CD4-positive, alpha-beta T cell (primary cell): ENCODE results near the gene BSDC1. TPM values are rescaled to one million over a fixed set of nuclear protein-coding genes. Genes with fewer than 3 reads are reported as not detected.
"Not testable (repeated sequence)": the region's sequence is repeated elsewhere in the genome, so short reads cannot be mapped to it uniquely, and the experiment has no call there.

Experiments used
- ATAC-seq: fragments of 200-7000 bp; cut with Tn5 transposase; one replicate; pipeline ENCODE4 v1.10.0; 2022; ENCODE audit warnings: mild to moderate bottlenecking; ENCODE audit not compliant: poor library complexity
- CTCF ChIA-PET: fragments of 350-600 bp; sonication (Branson Sonifier 250); formaldehyde crosslinking; loops from one replicate; lab custom pipeline; 2021; ENCODE audit warnings: antibody characterized with exemption, inconsistent platforms; lab: Charles Lee
- POLR2A ChIA-PET: fragments of 350-600 bp; sonication (Branson Sonifier 250); formaldehyde crosslinking; loops from one replicate; lab custom pipeline; 2021; ENCODE audit warnings: antibody characterized with exemption, inconsistent platforms; lab: Charles Lee
- DNase-seq, 14 experiments: peaks; one replicate each; pipeline ENCODE4 v3.0.0-alpha.2; 2013 to 2020; ENCODE audit warnings: mixed read lengths in 2 of 14
- H3K27ac ChIP-seq, 2 donors: one replicate each; pipeline versions ENCODE4 v1.5.1 to v1.7.0; 2013; ENCODE audit warnings: low read length in 2 of 2, low read depth in 1 of 2, mild to moderate bottlenecking in 1 of 2
- H3K27me3 ChIP-seq, 2 experiments: 1 replicate in 1 of 2; 2 replicates in 1 of 2; pipeline versions ENCODE4 v1.6.1 to v1.7.0; 2013; ENCODE audit warnings: low read length in 2 of 2, control low read depth in 1 of 2, mild to moderate bottlenecking in 1 of 2, moderate library complexity in 1 of 2; ENCODE audit not compliant: insufficient read depth in 2 of 2, control insufficient read depth in 1 of 2
- H3K36me3 ChIP-seq: one replicate; pipeline ENCODE4 v1.6.1; 2013; ENCODE audit warnings: low read length, control low read depth; ENCODE audit not compliant: insufficient read depth
- H3K4me1 ChIP-seq: one replicate; pipeline ENCODE4 v1.6.1; 2013; ENCODE audit warnings: low read length, control low read depth; ENCODE audit not compliant: insufficient read depth
- H3K4me3 ChIP-seq: one replicate; pipeline ENCODE4 v1.5.1; 2013; ENCODE audit warnings: mild to moderate bottlenecking, low read length, moderate library complexity
- H3K9me3 ChIP-seq, 2 experiments: 1 replicate in 1 of 2; 2 replicates in 1 of 2; pipeline versions ENCODE4 v1.6.1 to v1.7.0; 2013; ENCODE audit warnings: low read length in 2 of 2, mild to moderate bottlenecking in 2 of 2, control low read depth in 1 of 2, moderate library complexity in 1 of 2; ENCODE audit not compliant: control insufficient read depth in 1 of 2, insufficient read depth in 1 of 2
- H3K27ac Mint-ChIP-seq: one replicate; pipeline ENCODE4 v1.8.0; 2020; ENCODE audit warnings: mixed read lengths
- H3K27me3 Mint-ChIP-seq: one replicate; pipeline ENCODE4 v1.8.0; 2021; ENCODE audit warnings: mixed read lengths
- H3K36me3 Mint-ChIP-seq: one replicate; pipeline ENCODE4 v1.8.0; 2021; ENCODE audit warnings: low read depth, mixed read lengths
- H3K4me1 Mint-ChIP-seq: one replicate; pipeline ENCODE4 v1.8.0; 2021; ENCODE audit warnings: low read depth, mixed read lengths
- H3K4me3 Mint-ChIP-seq: one replicate; pipeline ENCODE4 v1.8.0; 2020; ENCODE audit warnings: mild to moderate bottlenecking, mixed read lengths
- H3K9me3 Mint-ChIP-seq: one replicate; pipeline ENCODE4 v1.8.0; 2020; ENCODE audit warnings: mixed read lengths
- intact Hi-C, 2 experiments: fragments of 100-400 bp; cut with DNase I in 1 of 2; cut with micrococcal nuclease in 1 of 2; formaldehyde crosslinking; loops; one replicate each; pipeline versions ENCODE4 v1.15.1 to v1.9.0; 2023 to 2025; cut with DNase I, micrococcal nuclease
- polyA plus RNA-seq, 2 donors: library from polyadenylated mRNA; unstranded; fragments of 120-200 nt; gene quantifications; one replicate each; pipeline ENCODE4 v1.2.1, GENCODE V29; 2013
- total RNA-seq, 174 experiments: library from RNA in 2 of 174; stranded (reverse) in 2 of 174; gene quantifications; one replicate each; pipeline ENCODE4 v1.2.3 and lab custom pipeline; 2021 to 2026
- TF ChIP-seq, protein P1 (sequence below): fragments of 200-600 bp; IDR thresholded peaks from one replicate; pipeline ENCODE4 v1.8.0; 2022; ENCODE audit warnings: antibody characterized with exemption, mild to moderate bottlenecking

Gene BSDC1, protein sequence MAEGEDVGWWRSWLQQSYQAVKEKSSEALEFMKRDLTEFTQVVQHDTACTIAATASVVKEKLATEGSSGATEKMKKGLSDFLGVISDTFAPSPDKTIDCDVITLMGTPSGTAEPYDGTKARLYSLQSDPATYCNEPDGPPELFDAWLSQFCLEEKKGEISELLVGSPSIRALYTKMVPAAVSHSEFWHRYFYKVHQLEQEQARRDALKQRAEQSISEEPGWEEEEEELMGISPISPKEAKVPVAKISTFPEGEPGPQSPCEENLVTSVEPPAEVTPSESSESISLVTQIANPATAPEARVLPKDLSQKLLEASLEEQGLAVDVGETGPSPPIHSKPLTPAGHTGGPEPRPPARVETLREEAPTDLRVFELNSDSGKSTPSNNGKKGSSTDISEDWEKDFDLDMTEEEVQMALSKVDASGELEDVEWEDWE
- total RNA-seq = 100 to 1,000 TPM; 186 to 190 TPM
- 46.1 TPM for polyA plus RNA-seq (2013, experiment 1 of 2)
- 54.9 TPM for polyA plus RNA-seq (2013, experiment 2 of 2)
- 45.7 to 241 (median 132) reads per million in 172 experiments for total RNA-seq (lab: John Stamatoyannopoulos, UW)

DNA sequence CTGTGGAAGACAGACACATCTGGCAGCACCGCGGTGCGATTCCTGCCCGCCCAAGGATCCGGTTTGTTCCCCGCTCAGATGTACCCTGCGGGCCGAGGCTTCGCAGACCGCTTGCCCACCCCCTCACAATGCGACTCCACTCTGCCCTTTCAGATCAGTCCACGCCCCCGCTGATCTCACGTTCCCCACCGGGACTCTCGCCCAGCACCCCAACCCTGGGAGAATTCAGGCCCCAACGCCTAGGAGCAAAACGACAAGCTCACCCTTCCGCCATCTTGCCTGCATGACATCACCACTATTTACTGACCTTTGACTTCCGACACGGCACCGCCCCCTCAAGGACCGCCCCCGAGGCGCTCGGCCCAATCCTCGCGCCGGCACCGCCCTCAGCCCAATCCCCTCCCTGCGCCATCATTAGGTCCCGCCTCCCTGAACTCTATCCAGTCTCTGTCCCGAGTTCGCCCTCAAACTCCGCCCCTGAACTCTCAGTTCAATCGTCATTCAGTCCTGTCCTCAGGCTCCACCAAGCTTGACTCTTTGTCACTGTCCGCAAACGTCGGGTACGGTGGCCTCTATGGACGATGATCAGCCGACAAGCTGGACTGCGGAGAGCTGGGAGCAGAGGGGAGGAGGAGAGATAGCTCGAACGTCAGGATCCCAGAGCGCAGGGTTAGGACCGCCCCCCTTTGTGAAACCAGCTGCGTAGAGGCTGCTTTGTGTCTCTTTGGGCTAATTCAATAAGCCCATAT is at the start of gene BSDC1:
Gene BSDC1, minus strand, starts transcription at position 301 of the 749 bp plus-strand sequence. Its CDS starts 27 bp downstream, at position 274.
- Mint-ChIP-seq H3K27ac (no peak within 1 kb of the TSS), H3K4me3 (peak within 1 kb of the TSS; percentile 98), H3K9me3 (no peaks in the 10 kb centered on the region), H3K4me1 (peaks cover 24% of the 10 kb centered on the region), H3K36me3 (peaks cover 20% of the 10 kb centered on the region), H3K27me3 (no peaks in the 10 kb centered on the region)
- peak; percentile 97 for ATAC-seq
- TF ChIP-seq, protein P1, sequence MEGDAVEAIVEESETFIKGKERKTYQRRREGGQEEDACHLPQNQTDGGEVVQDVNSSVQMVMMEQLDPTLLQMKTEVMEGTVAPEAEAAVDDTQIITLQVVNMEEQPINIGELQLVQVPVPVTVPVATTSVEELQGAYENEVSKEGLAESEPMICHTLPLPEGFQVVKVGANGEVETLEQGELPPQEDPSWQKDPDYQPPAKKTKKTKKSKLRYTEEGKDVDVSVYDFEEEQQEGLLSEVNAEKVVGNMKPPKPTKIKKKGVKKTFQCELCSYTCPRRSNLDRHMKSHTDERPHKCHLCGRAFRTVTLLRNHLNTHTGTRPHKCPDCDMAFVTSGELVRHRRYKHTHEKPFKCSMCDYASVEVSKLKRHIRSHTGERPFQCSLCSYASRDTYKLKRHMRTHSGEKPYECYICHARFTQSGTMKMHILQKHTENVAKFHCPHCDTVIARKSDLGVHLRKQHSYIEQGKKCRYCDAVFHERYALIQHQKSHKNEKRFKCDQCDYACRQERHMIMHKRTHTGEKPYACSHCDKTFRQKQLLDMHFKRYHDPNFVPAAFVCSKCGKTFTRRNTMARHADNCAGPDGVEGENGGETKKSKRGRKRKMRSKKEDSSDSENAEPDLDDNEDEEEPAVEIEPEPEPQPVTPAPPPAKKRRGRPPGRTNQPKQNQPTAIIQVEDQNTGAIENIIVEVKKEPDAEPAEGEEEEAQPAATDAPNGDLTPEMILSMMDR = no peak
- ChIA-PET CTCF (interaction anchor here (0.8 to 1.5 kb wide), 5 partner anchors 22 to 194 kb away, joined by 3 to 5 read pairs (median 4); partner anchors contain the start of genes CCDC28B and MARCKSL1), POLR2A (interaction anchor here (0.6 to 3.2 kb wide), 47 partner anchors 9 to 787 kb away, joined by 3 to 56 read pairs (median 6); partner anchors contain the start of genes CCDC28B, EIF3I, FAM167B and HDAC1)
- H3K4me3 ChIP-seq = peak within 1 kb of the TSS; percentile 85
- peak; percentile 95 to 99 (median 98) for DNase-seq
- no peaks in the 10 kb centered on the region for H3K27me3 ChIP-seq
- peaks cover 22% of the 10 kb centered on the region for H3K36me3 ChIP-seq
- intact Hi-C loops = loop anchor here (1.0 to 10.0 kb wide), 8 partner anchors 43 to 750 kb away; partner anchors contain the start of genes EIF3I (in 1 of the 2), KHDRBS1 (in 1 of the 2), KPNA6 (in 1 of the 2) and MARCKSL1 (in 1 of the 2)
- H3K4me1 ChIP-seq = peaks cover 40% of the 10 kb centered on the region
- H3K27ac ChIP-seq = peak within 1 kb of the TSS; percentile 92 to 96
- H3K9me3 ChIP-seq = no peaks in the 10 kb centered on the region

DNA sequence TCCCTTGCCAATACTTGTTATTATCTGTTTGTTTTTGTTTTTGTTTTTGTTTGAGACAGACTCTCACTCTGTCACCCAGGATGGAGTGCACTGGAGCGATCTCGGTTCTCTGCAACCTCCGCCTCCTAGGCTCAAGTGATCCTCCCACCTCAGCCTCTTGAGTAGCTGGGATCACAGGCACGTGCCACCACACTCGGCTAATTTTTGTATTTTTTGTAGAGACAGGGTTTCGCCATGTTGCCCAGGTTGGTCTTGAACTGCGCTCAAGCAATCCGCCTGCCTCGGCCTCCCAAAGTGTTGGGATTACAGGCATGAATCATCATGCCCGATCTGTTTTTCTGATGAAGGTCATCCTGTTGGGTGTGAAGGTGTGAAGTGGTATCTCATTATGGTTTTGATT is 47.2 kb upstream of the BSDC1 start:
- H3K4me1 Mint-ChIP-seq, H3K4me3 Mint-ChIP-seq, H3K27ac ChIP-seq, CTCF ChIA-PET, H3K4me1 ChIP-seq, DNase-seq, H3K27ac Mint-ChIP-seq, H3K36me3 ChIP-seq, intact Hi-C loops, H3K36me3 Mint-ChIP-seq, H3K9me3 Mint-ChIP-seq, H3K4me3 ChIP-seq, H3K9me3 ChIP-seq, ATAC-seq, POLR2A ChIA-PET: not testable (repeated sequence)
- H3K27me3 Mint-ChIP-seq = peaks cover 42% of the 10 kb centered on the region
- H3K27me3 ChIP-seq = peaks cover 9 to 13% of the 10 kb centered on the region in 2 experiments

DNA sequence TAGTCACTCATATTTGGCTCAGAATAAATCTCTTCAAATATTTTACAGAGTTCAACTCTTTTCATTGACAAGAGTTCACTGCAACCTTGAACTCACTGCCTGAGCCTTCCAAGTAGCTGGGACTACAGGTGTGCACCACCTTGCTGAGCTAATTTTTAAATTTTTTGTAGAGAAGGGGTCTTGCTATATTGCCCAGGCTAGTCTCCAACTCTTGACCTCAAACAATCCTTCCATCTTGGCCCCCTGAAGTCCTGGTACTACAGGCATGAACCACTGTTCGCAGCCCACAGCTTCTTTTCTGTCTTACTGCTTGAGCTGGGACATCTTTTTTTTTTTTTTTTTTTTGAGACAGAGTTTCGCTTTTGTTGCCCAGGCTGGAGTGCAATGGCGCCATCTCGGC is 44.5 kb upstream of the BSDC1 start:
- H3K4me3 ChIP-seq, POLR2A ChIA-PET, ATAC-seq, H3K4me3 Mint-ChIP-seq, DNase-seq, CTCF ChIA-PET, H3K27ac ChIP-seq, H3K9me3 Mint-ChIP-seq, H3K36me3 Mint-ChIP-seq, H3K4me1 Mint-ChIP-seq, intact Hi-C loops, H3K36me3 ChIP-seq, H3K27ac Mint-ChIP-seq, H3K4me1 ChIP-seq, H3K9me3 ChIP-seq: not testable (repeated sequence)
- H3K27me3 Mint-ChIP-seq = peaks cover 39% of the 10 kb centered on the region
- peaks cover 9 to 13% of the 10 kb centered on the region in 2 experiments for H3K27me3 ChIP-seq
